DMS53 treated with DMSO at 0.1 percent for 48 hours (cell line): ENCODE results near the gene ADCY5.

Source experiments
- DNase-seq: peaks from one replicate; lab custom pipeline; 2025; ENCODE audit not compliant: unreplicated experiment; lab: John Stamatoyannopoulos, UW

Gene ADCY5

DNA sequence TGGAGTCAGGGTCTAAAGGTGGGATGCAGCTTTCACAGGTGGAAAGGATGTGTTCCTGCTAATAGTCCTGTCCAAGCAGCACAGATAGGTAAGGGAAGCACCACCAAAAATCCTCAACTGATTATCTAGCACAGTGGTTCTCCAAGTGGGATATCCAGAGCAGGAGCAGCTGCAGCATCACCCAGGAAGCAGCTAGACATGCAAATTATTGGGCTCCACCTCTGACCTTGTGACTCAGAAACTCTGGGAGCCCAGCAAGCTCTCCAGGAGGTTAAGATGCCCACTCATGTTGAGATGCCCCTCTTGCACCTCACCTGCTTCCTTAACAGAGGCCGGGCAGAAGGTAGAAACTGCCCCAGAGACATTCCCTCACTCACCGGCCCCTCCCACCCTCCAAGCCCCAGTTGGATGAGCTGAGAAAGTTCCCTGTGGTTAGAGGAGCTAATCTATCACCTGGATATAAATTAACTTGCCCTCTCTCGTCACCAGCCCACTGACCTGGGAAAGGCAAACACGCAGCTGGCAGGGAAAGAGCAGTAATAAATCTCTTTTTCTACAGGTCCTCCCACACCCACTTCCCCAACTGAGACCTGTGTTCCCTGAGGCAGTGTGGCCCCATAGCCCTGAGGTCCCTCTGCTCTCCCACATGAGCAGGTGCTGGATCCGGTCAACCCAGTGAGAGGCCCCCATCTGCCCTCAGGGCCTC is 39.3 kb downstream of the ADCY5 start:
- DNase-seq = peak; percentile 41

DNA sequence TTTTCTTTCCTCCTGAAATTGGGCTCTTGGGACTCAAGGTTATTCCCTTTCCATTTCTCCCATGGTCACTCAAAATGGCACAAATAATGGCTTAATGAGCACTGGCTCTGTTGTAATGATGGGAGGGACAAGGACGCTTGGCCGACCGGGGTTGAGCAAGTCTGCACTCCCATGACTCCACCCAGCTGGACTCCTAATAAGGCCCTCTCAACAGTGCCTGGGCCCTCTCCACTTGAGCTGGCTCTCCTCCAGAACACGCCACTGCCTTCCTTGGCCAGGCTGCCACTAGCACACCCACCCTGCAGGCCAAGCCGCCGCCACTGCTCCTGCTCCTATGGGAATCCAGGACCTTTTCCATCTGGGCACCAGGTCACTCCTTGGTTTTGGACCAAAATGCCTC is 42.3 kb downstream of the ADCY5 start:
- DNase-seq = no peak

DNA sequence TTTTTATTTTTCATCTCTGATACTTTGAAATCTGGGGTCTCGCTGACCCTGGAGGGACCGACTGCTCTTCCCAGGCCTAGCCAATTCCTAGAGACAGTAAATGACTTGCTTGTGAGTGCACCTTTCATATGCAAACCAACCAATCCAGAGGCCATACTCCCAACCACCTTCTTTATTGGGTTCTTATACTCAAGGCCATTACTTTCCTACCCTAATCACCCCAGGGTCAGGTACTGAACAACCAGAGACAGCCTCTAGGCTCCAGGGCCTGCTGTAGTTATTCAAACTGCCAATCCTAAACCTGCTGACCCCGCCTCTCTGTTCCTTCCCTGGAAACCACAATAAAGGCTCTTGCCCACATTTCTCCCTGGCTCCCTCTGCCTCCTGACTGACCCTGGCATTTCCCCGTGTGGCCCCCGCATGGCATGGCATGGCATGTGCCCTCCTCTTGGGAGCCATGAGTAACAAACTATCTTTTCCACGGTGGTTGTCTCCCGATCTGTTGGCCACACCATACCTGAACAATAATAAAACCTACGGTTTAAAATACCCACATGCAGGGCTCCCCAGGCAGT is 42.9 kb downstream of the ADCY5 start:
- no peak for DNase-seq

DNA sequence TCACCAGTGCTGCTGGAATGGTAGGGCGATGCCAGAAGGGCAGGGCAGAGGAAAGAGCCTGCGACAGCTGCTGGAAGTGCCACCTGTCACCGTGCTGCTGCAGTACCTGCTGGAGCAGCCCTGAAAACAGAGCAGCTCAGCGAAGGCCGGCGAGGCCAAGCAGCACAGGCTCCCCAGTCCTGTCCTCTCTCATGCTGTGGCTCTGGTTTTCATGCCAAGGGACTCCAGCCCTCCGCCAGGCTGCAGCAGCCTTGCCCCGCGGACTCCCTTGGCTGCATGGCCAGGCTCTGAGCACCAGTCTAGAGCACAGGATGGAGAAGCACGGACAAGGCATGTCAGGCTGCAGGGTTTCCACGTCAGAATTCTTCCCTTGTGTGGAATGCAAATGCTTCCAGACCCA is 43.9 kb downstream of the ADCY5 start:
- DNase-seq = no peak

DNA sequence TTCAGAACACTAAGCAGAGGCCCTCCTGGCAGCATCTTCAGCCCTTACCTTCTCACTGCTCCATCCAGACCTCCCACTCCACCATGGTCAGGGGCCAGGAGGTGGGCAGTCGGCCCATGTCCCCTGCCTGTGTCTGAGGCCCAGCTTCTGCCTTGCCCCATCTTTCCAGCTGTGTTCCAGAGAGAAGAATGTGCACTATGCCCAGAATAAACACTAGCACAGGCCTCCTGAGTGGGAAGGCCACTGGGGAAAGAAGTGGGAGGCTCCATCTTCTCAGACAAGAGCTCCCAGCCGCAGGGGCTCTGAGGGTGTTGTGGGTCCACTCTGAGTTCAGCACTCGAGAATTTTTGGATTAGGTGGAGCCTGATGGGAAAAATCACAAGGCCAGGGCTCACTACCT is 44.5 kb downstream of the ADCY5 start:
- no peak for DNase-seq

DNA sequence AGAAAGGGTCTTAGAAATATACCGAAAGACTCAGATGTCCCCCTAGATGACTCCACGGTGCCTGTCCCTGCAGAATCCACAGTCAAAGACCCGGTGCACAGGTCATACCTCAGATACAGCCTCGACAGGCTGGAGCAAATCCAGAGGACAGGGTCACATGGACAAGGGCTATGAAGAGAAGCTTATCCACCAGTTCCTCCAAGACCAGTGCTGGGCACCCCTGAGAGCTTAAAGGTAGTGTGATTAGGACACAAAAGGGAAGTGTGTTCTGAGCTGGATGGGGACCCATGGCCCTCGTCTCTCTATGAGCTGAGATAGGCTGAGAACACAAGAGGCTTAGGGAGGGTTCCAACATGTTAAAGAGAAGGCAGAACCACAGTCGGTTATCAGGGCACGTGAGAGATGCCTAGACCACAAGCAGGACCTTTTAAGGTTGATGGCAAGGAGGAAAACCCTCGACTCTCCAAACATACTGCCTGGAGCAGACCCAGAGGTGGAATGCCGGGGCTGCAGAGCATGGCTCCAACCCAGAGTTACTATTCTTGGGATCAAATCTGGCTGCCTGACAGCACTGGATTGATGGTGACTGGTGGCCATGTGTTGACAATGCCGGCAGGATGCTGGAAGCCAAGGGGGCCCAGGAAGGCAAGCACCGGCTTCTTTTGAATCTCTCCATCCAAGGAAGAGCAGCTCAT is 46.9 kb downstream of the ADCY5 start:
- no peak for DNase-seq

DNA sequence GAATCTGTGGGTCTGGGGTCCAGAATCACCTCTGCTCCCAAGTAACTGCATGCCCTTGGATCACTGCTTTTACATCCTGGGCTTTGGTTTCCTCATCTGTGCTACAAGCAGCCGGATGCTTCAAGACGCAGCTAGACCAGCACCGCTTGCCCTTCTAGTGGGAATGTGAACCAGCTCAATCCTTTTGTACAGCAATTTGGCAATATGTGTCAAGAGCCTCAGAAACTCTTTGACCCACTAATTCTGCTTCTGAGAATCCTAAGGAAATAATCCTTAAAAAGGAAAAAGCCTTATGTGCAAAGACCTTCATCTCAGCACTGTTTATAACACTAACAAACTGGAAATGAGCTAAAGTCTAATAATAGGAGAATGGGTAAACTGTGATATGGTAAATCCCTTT is 48.7 kb downstream of the ADCY5 start:
- no peak for DNase-seq

DNA sequence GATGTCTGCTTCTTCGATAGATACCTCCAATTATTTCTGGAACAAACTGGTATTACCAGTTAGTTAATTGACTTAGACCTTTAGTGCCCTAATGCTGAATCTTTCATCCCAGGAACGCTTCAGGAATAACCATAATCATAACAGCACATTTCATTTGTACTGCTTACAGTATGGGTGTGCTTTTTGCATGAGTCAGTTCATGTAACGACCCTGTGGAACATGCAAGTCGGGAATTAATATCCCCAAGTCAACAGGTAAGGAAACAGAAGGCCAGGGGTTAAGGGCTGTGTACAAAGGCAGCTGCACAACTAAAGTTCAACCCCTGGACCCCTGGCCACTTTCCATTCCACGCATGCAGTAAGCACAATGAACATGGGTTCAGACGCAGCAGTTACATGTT is 49.2 kb downstream of the ADCY5 start:
- no peak for DNase-seq

DNA sequence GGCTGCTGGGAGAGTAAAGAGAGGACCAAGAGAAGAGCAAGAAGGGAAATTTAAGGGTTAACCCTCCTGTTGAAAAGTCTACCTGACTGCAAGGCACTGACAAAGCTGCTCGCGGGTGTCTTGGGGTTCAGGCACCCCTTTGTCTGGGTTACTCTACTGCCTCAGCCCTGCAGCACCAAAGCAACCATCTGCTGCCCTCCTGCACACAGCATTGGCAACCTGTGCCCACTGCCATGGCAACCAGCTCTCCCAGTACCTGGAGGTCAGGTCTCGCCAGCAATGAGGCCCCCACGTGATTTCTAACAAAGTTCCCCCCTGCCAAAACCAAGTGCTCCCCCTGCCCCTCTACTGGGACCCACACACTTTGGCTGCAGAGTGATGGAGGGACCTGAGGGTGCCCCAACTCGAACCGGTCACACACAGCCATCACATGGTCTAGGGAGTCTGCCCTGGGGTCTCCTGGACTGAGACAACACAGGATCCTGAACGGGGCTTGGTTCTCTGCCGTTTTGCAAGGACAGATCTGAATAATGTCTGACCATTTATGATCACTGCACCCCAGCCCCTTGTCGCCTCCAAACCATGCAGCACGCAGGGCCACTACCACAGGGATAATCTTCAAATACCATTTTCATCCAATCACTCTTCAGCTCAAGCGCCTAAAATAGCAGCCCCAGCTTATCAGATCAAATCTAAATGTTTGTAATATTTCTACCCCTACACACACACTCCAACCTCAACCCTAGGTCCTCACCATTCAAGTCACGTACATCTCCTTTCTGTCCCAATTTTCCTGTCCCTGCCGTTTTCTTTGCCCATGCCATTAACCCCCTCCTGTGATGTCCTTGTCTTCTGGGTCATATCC is 50.7 kb downstream of the ADCY5 start:
- no peak for DNase-seq

DNA sequence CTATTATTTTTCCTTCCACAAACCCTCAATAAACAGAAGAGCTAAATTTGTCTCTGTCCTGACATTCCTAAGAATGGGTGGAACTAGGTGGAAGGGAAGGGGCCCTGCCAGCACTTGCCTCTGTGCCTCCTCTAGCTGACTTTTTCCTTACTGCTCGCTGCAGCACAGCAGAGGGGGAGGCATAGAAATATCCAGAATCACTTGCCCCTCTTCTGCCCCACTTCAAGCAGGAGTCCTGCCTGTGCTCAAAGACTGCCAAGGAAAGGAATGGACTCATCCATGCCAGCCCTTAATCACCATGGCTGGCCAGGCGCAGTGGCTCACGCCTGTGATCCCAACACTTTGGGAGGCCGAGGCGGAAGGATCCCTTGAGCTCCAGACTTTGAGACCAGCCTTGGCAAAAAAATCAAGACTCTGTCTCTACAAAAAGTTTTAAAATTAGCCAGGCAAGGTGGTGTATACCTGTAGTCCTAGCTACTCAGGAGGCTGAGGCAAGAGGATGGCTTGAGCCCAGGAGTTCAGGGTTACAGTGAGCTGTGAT is 51.8 kb downstream of the ADCY5 start:
- DNase-seq = no peak

DNA sequence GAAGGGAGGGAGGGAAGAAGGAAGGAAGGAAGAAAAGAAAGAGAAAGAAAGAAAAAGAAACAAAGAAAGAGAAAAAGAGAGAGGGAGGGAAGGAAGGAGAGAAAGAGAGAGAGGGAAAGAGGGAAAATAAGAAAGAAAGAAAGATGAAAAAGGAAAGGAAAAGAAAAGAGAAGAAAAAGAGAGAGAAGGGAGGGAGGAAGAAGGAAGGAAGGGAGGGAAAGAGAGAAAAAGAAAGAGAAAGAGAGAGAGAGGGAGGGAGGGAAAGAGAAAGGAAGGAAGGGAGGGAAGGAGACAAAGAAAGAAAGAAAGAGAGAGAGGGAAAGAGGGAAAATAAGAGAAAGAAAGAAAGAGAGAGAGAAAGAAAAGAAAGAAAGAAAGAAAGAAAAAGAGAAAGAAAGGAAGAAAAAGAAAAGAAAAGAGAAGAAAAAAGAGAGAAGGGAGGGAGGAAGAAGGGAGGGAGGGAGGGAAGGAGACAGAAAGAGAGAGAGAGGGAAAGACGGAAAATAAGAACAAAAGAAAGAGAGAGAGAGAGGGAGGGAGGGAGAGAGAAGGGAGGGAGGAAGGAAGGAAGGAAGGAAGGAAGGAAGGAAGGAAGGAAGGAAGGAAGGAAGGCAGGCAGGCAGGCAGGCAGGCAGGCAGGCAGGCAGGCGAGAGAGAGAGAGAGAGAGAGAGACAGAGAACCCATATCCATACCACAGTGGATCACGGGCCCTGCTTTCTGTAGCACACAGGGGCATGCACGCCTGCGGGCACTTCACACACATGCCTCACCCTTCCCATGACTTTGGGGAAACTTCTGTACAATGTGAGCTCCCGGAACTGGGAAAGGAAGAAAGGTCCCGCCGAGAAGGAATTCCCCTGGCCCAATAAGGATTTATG is 52.5 kb downstream of the ADCY5 start:
- no peak for DNase-seq

DNA sequence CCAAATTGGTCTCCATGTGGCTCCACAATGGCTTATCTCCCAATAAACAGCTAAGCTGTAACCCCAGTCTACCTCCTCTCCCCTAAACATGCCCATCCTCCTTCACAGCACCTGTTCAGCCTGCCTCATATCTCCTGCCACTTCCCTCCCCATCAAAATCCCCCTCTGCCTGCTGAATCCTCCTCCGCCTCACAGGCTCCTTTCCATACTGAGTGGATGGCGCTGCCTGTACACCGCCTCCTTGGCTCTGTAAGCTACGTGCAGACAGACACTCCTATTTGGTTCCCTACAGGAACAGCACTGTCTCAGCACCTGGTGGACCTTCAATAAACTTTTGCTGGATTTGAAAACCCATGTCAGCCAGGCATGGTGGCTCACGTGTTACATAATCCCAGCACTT is 53.7 kb downstream of the ADCY5 start:
- no peak for DNase-seq

DNA sequence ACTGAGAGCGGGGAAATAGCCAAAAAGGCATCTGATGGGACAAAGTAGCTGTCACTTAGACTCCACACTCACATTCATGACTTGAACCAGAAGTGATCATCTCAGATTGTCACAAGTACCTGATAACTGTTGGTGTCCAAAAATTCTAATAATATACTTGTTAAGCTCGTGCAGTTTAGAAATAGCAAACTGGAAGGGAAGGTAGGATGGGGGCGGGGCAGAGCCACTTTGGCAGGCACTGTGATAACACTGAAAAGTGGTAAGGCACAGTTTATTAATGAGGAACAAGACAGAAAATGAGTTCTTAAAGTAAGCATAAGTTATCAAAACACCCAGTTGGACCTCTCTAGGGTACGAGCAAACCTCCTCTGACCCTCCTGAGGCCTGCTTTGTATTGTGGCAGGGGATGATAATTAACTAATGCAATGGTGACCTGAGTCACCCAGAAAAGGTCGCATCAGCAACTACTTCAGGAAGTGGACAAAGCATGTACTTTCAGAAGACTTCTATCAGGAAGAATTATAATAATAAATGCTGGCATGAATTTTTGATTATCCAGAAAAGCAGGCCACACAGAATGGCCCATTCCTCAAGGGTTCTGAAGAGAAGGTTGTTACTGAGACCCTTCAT is 54.4 kb downstream of the ADCY5 start:
- no peak for DNase-seq

DNA sequence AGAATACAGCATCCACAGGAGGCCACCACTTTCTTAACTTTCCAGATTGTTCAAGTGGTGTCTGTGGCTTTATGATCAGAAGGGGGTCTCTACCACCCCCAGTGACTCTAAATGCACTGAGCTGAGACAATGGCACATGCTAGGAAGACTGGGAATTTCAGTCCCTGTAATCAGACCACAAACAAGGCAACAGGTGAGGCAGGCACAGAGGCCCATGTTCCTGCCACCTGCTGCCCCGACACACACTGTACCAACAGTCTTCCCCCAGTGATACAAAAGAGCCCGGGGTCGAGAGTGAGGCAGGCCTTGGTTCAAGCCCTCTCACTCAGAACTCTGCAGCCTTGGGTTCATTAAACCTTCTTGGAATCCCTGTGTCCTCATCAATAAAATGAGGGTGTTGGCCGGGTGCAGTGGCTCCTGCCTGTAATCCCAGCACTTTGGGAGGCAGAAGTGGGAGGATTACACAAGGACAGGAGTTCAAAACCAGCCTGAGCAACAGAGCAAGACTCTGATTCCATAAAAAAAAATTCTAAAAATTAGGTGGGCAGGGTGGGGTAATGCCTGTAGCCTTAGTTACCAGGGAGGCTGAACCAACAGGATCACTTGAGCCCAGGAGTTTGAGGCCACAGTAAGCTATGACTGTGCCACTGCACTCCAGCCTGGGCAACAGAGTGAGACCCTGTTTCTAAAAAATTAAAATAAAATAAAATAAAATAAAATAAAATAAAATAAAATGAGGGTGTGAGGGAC is 55.8 kb downstream of the ADCY5 start:
- DNase-seq = no peak

DNA sequence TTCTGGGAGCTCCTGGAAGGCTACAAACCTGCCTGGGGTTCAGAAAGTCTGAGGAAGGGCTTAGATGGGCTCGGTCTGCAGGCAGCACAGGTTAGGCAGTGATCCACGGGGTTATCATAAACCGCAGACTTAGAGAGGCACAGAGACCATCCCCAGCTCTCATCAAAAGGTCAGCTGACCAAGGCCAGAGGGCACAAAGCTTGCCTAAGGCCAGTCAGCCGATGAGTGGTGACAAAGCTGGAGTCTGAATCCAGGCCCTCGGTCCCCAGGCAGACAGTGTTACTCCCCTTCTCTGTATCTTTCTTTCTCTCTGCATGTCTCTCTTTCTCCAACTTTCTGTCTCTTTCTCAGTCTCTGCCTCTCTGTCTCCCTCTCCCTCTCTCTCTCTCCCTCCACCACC is 56.5 kb downstream of the ADCY5 start:
- no peak for DNase-seq

DNA sequence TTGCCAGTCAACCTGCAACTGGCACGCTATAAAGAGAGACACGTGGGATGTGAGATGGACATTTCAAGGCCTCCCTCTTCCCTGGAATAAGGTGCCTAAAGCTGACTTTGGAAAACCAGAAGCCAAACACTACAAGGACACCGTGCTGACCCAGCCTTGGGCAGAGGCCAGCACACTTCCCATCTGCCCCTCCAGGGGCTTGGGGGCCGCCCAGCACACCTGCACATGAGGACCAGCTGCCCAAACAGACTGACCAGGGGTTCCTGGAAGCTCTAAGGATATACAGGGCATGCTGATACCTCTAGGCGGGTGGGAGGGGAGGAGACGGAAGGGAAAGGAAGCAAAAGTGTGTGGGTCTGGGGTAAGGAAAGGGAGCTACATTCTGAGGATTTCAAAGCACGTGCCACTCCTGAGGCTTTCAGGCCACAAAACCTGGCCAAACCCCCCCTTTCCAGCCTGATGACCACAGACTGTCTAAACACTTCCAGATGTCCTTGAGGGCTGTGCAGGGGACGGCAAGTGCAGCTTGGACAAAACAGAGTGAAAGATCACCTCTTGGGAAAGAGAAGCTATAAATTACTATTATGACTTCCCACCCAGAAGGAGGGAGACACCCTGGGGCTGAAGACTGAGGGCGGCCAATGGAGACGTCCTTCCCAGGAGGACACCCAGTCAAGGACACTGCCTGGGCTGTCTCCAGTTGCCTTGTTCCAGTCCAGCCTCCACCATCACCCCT is 57.9 kb downstream of the ADCY5 start:
- no peak for DNase-seq

DNA sequence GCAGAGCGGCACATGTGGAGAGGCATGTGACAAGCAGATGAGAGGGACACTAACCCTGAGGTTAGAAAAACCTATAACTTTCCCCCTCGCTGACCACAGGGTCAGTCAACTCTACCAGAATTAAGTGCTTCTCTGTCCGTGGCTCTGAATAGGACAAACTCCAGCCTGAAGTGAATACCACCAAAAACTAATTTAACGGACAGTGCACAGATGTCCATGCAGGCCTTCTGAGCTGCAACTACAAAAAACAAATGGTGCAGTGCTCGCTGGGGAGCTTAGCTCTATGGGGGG is 59.3 kb downstream of the ADCY5 start:
- DNase-seq = no peak

DNA sequence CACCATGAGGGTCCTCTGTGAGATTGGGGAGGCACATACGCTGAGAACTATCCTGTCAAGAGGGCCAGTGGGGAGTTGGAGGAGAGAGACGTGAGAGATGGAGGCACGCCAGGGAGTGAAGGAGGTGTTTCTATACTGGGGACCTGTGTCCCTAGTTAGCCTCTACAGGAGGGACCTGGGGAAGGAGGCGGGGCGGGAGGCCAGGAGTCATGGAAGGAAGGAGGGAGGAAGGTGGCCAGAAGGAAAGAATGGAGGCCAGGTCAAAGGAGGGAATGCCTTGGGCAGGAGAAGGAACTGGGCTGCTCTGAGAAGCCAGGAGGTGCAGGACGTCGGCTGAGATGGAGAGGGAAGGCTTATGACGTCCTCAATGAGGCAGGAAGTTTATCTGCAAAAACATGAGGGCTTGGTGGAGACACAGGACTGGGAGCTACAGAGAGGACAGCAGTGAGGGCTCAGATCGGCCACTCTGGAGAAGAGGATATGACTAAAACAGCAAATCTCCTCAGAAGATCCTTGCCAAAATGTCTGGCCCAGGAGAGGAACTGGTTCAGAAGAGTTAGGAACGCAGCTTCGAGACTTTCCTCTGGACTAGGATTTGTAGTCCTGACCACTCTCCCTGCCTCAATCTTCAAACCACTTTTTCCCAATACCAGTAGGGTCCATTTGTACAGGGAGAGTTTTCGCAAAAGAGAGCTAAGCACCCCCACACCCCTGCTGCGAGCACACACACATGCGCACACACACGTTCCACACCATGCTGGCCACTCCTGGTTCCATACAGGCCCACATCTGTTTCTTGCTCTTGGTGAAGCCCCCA is 59.9 kb downstream of the ADCY5 start:
- no peak for DNase-seq
